ENCODE results near the gene RAB11FIP4. TPM values are rescaled to one million over a fixed set of nuclear protein-coding genes. Genes with fewer than 3 reads are reported as not detected.

Gene RAB11FIP4
- total RNA-seq, 3 donors from 2014 or later, result 1.9 to 18.7 (median 11.8) TPM

GRCh38 chr17:31559584-31560501, 168.4 kb downstream of the RAB11FIP4 start:
- Histone ChIP-seq H3K36me3 (no peaks in the 10 kb centered on the region), H3K4me3 (peak overlapping the region; percentile 62 to 91 (median 62)), H3K4me1 (peaks cover 4 to 9% of the 10 kb centered on the region in 2 donors), H3K9me3 (no peaks in the 10 kb centered on the region), H3K27ac (peak overlapping the region; percentile 91 to 97), H3K27me3 (no peaks in the 10 kb centered on the region)
- intact Hi-C loops (cut with DNase I; ENCODE audit: low total_unique reads), result loop anchor here (5.0 kb wide), 2 partner anchors 282 to 297 kb away; partner anchors contain the start of gene COPRS
- TF ChIP-seq POLR2A (IDR thresholded peaks at IDR 0.05), result no peak
- no peak for TF ChIP-seq CTCF (IDR thresholded peaks at IDR 0.05)
- TF ChIP-seq POLR2AphosphoS5 (IDR thresholded peaks at IDR 0.05), result no peak
- peak in 1 of 2 donors; percentile 56 for DNase-seq (ENCODE audit: low spot score in 2 of 2)

GRCh38 chr17:31560616-31561235, 169.3 kb downstream of the RAB11FIP4 start:
- TF ChIP-seq POLR2AphosphoS5 (IDR thresholded peaks at IDR 0.05), result peak in 1 of 3 donors; percentile 12
- no peak for TF ChIP-seq POLR2A (IDR thresholded peaks at IDR 0.05)
- no peak for TF ChIP-seq CTCF (IDR thresholded peaks at IDR 0.05)
- H3K4me1 ChIP-seq, result peaks cover 9 to 17% of the 10 kb centered on the region in 2 donors
- intact Hi-C loops (cut with DNase I; ENCODE audit: low total_unique reads), result loop anchor here (5.0 kb wide), 1 partner anchor 297 kb away; the partner anchor contains the start of gene COPRS

GRCh38 chr17:31561469-31562375, 170.2 kb downstream of the RAB11FIP4 start:
- intact Hi-C loops (cut with DNase I; ENCODE audit: low total_unique reads), result loop anchor here (5.0 kb wide), 1 partner anchor 296 kb away; the partner anchor contains the start of gene COPRS
- DNase-seq (ENCODE audit: low spot score in 2 of 2), result no peak
- peak overlapping the region; percentile 91 to 97 for H3K27ac ChIP-seq

More at GRCh38 chr17:31560616-31561235, 169.3 kb downstream of the RAB11FIP4 start:
- Histone ChIP-seq H3K27ac (peak overlapping the region; percentile 91 to 97), H3K4me3 (peak overlapping the region; percentile 62 to 91 (median 62)), H3K9me3 (no peaks in the 10 kb centered on the region), H3K36me3 (no peaks in the 10 kb centered on the region), H3K27me3 (no peaks in the 10 kb centered on the region)
- DNase-seq (ENCODE audit: low spot score in 2 of 2), result no peak

GRCh38 chr17:31562376-31562840, 170.9 kb downstream of the RAB11FIP4 start:
- Histone ChIP-seq H3K27me3 (no peaks in the 10 kb centered on the region), H3K9me3 (no peaks in the 10 kb centered on the region), H3K4me1 (peaks cover 17 to 29% of the 10 kb centered on the region in 2 donors), H3K4me3 (peak overlapping the region in 1 of 3 donors; percentile 47), H3K27ac (peak overlapping the region; percentile 91 to 97), H3K36me3 (no peaks in the 10 kb centered on the region)
- DNase-seq (ENCODE audit: low spot score in 2 of 2), result no peak
- intact Hi-C loops (cut with DNase I; ENCODE audit: low total_unique reads), result loop anchor here (5.0 kb wide), 1 partner anchor 295 kb away; the partner anchor contains the start of gene COPRS
- no peak for TF ChIP-seq POLR2A (IDR thresholded peaks at IDR 0.05)
- no peak for TF ChIP-seq CTCF (IDR thresholded peaks at IDR 0.05)
- no peak for TF ChIP-seq POLR2AphosphoS5 (IDR thresholded peaks at IDR 0.05)

More at GRCh38 chr17:31561469-31562375, 170.2 kb downstream of the RAB11FIP4 start:
- H3K4me1 ChIP-seq, result peaks cover 14 to 22% of the 10 kb centered on the region in 2 donors
- peak overlapping the region in 2 of 3 donors; percentile 62 to 91 for H3K4me3 ChIP-seq
- H3K27me3 ChIP-seq, result no peaks in the 10 kb centered on the region
- H3K9me3 ChIP-seq, result no peaks in the 10 kb centered on the region
- TF ChIP-seq POLR2A (IDR thresholded peaks at IDR 0.05), result no peak
- TF ChIP-seq POLR2AphosphoS5 (IDR thresholded peaks at IDR 0.05), result no peak
- TF ChIP-seq CTCF (IDR thresholded peaks at IDR 0.05), result no peak
- H3K36me3 ChIP-seq, result no peaks in the 10 kb centered on the region

All from breast epithelium (tissue), 4 donors.